Stimulated activated CD8-positive, alpha-beta memory T cell treated with anti-CD3 and anti-CD28 coated beads, Interleukin-4, amount 100 ng/mL, for 4 hours (primary cell): ENCODE data around the gene STRN.
"Not testable (repeated sequence)": the region's sequence is repeated elsewhere in the genome, so short reads cannot be mapped to it uniquely, and the experiment has no call there.

Experiments
- DNase-seq, 2 donors: peaks; one replicate each; pipeline ENCODE4 v3.0.0-alpha.2; 2020; ENCODE audit warnings: low read depth in 2 of 2, low spot score in 1 of 2

STRN gene

DNA sequence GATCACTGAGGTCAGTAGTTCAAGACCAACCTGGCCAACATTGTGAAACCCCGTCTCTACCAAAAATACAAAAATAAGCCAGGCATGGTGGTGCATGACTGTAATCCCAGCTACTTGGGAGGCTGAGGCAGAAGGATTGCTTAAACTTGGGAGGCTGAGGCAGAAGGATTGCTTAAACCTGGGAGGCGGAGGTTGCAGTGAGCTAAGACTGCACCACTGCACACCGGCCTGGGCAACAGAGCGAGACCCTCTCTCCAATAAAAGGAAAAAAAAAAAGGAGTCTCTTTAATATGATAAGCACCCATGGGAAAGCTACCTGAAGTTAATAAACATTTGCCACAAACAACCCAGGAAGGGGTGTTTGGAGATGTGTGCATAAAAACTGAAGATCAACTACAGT lies 2.6 kb downstream of the STRN start:
- no peak for DNase-seq

DNA sequence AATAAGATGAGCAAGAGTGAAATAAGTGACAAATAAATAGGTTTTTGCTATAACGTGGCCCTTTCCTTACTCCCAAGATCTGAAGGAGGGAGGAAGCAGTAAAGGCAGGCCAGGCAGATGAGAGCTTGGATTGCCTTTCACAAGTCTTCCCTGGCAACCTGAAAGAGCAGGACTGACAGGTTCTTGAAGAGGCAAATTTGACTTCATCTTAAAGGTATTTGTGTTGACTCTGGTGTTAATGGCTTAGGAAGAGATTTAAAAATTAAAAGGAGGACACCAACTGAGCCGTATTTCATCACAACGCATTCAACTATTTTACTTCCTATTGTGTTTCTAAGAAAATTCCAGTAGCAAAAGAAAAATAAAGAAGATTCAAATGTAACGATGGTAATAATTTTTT lies 3.2 kb downstream of the STRN start:
- DNase-seq: no peak

DNA sequence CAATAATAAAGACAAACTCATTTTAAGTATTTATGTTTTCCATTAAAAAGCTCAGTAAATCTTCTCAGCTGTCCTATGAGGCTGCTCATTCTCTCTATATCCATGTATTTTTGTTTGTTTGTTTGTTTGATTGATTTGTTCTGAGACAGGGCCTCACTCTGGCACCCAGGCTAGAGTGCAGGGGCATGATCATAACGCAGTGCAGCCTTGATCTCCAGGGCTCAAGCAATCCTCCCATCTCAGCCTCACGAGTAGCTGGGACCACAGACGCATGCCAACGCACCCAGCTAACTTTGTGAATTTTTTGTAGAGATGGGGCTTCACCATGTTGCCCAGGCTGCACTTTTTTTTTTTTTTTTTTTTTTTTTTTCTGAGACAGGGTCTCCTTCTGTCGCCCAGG lies 5.6 kb downstream of the STRN start:
- DNase-seq: no peak

DNA sequence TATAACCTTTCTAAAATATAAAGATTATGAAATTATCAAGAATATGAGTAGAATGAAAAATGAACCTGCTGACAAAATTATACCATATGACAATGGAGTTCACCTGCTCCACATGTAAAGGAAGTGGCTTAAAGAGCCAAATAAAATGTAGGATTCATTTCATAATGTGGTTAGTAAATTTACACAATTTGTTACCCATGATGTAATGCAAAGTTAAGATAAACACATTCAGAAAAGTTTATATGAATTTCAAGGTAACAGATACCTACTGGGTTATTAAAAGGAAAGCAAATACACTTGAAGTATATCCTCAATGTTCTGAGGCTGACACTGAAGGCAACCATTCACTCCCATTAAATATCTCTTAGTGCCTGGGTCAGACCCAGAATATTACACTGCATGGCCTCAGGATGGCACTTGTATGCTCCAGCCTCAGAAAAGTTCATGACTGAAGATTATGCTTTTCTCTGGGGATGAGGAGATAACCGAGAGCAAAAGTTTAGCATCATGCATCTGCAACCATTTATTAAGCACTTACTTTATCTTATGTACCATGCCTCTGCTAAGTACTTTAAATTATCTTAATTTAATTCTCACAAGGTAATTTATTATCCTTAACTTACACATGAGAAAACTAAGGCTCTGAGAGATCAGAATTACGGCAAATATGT lies 6.2 kb downstream of the STRN start:
- no peak for DNase-seq

DNA sequence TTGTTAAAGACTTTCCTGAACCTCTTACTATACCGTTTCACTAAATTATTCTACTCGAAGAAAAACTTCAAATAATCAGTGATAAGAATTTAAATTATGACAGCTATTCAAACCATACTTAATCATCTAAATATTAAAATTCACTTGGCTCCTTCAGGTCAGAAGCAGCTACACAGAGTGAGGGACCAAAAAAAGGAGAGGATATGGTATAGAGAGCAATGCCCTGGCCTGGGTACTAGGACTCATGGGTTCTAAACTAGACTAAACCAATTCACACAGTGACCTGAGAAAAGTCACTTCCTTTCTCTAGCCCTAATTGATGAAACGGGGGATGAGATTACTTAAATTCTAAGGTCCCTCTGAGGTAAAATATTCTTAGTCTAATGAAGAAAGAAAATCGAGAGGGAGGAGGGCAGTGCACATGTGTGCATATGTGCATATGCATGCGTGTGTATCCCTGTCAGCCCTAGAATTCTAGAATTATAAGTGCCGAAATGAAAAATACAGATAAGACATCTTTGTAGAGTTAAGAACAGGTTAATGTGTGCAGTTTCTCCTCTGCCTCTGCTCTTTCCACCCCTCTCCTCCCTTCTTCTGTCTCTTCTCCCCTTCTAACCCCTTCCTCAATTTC lies 11.2 kb downstream of the STRN start:
- no peak for DNase-seq

DNA sequence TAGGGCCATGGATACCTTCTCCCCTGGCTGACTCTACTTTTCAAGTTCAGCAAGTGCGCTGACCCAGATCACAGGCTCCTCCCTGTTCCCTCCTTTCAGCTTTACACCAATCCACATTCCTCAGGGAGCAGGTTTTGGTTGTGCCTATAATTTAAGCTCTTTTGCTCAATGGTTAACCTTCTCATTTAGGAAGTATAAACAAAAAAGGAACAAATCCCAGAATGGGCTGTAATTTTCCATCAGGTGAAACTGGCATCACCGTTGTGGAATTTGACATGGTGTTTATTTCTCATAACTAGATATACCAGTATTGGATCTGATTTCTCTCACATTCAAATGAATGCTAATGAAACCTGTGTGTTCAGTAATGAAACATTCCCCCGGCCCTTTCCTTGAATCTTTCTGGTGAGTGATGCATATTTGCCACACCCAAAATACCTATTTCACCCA lies 13.6 kb downstream of the STRN start:
- no peak for DNase-seq

DNA sequence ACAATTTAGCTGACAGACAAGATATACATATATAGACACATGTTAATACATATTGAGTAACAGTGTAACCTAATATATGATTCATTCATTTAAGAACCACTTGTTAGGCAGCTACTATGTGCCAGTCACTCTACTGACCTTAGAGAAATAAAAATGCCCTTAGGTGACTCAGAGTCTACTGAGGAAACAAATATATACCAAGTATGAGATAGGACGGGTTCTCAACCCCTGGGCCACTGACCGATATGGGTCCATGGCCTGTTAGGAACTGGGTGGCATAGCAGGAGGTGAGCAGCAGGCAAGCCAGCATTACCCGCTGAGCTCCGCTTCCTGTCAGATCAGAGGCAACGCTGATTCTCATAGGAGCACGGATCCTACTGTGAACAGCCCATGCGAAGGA lies 14.8 kb downstream of the STRN start:
- no peak for DNase-seq

DNA sequence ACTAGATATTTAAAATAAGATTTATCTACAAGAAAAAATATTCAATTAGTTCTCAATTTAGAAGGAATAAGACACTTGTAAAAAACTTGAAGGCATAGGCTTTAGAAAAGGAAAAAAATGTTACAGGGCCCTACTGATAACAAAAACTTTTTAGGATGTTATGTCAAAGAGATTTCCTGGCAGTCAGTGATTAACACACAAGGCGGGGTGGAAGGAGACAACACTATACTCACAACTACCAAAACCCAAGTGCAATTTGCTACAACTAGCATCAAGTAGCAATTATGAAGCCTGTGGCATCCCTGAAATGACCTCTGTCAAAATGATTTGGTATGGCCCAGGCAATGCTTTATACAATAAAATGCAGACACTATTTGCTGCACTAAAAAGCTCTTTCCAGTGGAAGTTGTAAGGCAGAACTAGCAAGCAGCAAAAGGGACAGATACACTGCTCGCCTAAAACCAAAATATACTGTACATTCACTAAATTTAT lies 15.3 kb downstream of the STRN start:
- no peak for DNase-seq

DNA sequence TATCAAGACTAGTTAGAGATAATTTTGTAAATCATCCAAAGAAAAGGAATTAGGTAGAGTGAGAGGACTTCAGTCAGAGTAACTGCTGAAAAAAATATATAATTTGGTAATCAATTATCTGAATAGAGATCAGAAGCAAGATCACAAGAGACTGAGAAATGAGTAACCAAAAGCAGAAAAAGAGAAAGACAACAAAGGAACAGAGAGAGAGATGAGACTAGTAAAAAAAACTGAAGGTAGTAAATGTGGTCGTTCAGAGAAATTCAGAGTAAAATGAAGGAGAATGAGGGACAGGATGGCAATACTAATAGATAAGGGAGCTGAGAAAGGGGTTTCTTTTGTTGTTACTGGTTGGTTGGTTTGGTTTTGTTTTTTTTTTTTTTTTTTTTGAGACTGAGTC lies 16.5 kb downstream of the STRN start:
- DNase-seq: no peak

DNA sequence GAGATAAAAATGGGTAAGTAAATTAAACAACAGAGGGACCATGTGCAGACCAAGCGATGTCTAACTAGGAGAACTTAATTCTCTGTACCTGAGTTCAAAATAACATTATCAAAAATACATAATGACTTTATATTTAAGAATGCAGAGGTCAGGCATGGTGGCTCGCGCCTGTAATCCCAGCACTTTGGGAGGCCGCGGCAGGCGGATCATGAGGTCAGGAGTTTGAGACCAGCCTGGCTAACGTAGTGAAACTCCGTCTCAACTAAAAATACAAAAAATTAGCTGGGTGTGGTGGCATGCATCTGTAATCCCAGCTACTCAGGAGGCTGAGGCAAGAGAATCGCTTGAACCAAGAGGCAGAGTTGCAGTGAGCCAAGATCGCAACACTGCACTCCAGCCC lies 21.1 kb downstream of the STRN start:
- not testable (repeated sequence) for DNase-seq

DNA sequence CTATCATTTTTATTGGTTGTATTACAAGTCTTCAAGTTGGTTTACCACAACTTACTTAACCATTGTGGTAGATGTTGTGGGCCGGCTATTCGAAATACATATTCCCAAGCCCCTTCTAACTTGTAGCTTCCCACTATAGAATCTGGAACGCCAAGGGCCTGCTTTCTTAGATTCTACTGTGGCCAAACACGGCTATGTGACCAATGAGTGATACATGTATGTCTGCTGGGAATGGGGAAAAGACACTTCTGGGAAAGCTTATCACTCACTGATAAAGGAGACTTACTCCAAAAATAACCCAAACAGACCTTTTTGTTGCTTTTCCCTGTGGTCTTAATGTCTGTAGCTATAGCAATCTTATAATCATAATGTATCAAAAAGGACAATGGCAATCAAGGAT lies 24.5 kb downstream of the STRN start:
- no peak for DNase-seq

DNA sequence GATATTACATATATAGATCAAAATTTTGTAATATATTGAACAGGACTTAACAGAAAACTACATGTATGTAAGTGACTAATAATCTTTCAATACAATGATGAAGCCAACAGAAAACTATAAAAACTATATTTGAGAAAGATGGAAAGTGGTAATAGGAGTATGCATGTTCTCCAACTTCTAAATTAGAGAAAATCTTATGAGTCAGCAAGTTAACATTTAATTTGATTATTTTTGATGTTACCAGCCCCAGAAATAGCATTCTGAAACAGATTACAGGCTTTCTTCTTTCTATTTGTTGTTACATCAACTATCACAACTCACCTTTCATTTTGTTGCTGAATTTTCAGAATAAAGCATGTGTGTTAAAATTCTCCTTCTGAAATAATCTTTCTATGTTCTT lies 29.8 kb downstream of the STRN start:
- DNase-seq: not testable (repeated sequence)

DNA sequence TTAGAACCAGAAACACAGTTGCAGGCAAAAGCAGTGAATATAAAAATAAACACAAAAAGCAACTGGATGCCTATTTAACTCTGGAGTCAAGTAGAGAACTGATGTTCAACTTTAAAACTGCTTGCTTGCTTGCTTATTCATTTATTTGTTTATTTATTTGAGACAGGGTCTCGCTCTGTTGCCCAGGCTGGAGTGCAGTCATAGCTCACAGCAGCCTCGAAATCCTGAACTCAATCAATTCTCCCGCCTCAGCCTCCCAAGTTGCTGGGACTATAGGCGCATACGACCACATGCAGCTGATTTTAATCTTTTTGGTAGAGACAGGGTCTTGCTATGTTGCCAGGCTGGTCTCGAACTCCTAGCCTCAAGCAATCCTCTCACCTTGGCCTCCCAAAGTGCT lies 34.6 kb downstream of the STRN start:
- DNase-seq: not testable (repeated sequence)

DNA sequence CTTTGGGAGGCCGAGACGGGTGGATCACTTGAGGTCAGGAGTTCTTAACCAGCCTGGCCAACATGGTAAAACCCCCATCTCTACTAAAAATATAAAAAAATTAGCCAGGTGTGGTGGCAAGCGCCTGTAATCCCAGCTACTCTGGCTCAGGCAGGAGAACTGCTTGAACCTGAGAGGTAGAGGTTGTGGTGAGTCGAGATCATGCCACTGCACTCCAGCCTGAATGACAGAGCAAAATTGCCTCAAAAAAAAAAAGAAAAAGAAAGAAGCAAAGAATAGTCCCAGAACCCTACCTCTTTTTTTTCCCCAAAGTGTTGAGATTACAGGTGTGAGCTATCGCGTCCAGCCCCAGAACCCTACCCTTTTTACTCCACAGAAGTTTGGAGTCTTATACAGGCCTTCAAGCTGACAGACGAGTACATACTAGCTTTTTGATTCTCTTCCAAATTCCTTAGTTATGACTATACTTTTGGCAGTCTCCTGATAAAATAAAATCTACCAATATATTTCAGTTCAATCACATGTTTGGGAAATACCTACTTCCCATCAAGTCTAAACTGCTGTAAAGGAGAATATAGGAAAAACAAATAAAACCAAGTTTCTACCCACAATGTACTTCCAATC lies 35.4 kb downstream of the STRN start:
- not testable (repeated sequence) for DNase-seq

DNA sequence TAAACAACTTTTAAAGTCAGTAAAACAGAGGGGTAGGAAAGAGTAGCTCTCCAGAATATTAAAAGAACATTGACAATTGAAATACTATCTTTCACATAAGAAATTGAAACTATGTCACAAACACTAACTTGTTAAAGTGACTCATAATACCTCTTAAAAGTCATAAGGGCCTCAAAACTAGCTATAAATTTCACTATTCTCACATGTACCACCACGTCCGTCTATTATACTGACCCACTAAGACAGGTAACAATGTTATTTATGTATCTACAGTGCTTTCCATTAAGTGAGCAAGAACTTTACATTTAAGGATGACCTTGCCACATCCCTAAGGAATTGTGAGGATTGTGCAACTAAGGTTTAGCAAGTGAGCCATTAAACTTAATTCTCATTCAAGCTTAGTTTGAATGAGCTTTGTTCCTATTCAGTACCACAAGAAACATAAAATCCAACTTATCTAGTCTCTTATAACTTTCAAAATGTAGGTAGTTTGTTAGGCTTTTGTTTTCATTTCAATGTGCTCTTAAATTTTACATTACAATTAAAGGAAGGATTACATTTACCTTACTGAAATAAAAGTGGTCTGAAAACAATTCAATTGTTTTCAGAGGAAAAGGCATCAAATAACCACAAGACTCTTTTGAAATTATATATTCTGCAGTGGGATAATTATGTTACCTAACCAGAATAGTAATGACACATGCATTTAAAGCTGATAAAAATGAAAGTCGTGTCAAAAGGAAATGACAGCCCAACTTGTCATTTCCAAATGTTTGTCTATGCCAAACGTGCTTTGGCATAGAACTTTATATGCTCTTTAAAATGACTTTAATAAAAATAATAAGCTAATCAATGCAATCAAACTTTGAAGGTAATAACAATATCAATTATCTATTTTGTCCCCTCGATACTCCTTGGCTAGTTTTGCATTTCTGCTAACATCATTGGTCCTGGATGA lies 39.9 kb downstream of the STRN start:
- not testable (repeated sequence) for DNase-seq

DNA sequence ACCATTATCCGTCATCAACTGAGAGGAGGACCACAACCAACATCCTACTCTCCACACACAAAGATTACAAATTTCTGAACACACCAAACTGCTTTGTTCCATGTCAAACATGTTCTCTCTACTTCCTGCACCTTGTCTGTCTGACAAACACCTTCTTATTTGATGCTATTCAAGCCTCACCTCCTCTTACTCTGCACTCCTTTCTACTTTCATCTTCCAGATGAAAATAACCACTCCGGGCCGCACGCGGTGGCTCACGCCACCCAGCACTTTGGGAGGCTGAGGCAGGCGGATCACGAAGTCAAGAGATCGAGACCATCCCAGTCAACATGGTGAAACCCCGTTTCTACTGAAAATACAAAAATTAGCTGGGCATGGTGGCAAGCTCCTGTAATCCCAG lies 43.7 kb downstream of the STRN start:
- not testable (repeated sequence) for DNase-seq

DNA sequence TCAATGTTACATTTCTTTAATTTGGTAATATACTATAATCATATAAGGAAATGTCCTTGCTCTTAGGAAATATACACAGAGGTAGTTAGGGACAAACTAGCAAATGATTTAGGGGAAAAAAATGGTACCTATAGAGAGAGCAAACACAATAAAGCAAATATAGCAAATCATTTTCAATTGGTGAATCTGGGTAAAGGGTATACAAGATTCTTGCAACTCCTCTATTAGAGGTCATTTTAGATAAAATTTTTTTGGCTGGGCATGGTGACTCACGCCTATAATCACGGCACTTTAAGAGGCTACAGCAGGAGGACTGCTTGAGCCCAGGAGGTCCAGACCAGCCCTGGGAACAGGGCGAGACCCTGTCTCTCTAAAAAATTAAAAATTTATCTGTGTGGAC lies 44.4 kb downstream of the STRN start:
- DNase-seq: no peak

DNA sequence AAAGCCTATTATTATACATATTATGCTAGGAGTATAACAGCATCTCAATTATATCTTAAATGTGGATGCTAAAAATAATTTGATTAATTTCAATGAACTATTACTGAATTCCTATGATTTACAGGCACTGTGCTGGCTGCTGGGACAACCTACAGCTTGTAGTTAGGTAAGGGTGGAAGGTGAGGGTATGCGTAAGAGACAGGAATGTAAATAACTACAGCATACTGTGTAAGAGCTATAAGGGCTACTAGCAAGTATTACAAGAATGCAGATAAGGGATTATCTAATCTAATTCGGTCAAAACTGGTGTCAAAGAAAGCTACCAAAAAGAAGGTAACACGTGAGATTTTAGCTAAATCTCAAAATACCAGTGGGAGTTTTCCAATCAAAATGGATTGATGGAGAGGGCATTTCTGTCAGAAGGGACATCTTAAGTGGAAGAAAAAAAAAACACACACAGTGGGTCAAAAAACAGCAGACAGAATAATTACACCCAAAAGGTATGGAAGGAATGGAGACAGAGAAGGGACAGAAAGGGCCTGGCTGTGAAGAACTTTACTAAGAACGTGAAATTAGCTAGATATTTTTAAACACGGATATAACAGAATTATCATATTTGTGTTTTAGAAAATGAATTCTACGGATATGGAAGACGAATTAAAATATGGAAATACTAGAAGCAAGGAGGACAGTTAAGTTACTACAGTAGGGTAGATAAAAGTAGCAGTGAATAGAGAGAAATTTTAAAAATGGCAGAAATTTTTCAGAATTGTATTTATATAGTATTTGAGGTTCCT lies 47.1 kb downstream of the STRN start:
- no peak for DNase-seq

DNA sequence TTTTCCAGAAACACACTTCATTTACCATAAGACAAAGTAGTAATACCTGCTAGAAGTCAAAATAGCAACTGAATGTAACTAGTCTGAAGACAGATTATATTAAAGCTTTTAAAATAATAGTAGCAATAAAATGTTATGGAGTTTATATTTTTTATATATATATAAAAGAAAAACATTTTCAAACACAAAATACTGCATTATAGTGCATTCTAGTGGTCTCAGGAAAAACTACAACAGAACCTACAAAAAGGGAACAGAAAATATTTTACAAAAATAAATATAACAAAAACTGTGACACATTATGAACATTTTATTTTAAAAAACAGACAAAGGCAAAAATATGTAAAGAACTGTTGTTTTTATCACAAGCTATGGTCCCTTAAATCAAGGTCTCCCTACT lies 48.0 kb downstream of the STRN start:
- DNase-seq: no peak

DNA sequence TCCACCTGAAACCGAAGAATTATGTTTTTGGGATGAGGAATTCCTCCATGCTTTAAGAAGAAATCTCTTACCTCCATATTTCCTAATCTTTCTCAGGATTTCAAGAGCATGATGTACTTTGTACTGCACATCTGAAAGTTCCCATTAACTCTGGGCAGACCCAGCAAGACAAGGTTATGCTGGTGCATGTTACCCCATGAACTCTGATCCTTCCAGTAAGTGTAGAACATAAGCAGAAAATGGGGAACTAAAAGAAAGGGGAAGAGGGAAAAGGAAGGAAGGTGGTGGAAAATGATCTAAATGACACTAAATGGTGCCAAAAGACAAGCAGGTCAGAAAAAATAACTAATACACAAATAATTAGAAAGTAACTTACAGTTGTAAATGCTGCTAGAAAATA lies 50.7 kb downstream of the STRN start:
- no peak for DNase-seq

DNA sequence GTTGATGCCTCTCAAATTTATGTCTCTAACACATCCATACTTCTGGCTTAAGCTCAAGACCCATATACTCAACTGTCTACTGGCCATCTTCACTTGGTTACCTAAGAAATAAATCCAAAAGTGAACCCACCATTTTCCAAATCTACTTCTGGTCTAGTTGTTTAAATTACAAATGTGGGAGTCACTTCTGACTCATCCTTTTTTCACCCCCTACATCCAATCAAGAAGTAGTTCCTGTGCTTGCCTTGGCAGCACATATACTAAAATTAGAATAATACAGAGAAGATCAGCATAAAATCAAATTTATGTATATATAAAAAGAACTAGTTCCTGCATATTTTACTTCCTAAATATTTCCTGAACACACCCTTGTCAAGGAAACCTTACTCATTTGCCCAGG lies 53.6 kb downstream of the STRN start:
- no peak for DNase-seq
